ENCODE data around the gene NOP56.

The NOP56 gene

GRCh38 chr20:2703716-2704475, 51.5 kb downstream of the NOP56 start:
- no peak for DNase-seq (ENCODE audit: low read depth)

- no peak for DNase-seq (ENCODE audit: low read depth)
These were observed 53.7 kb downstream of the NOP56 start for GRCh38 chr20:2705931-2706645.

GRCh38 chr20:2706688-2707352, 54.4 kb downstream of the NOP56 start:
- DNase-seq (ENCODE audit: low read depth), result no peak

GRCh38 chr20:2707353-2708072, 55.1 kb downstream of the NOP56 start:
- DNase-seq (ENCODE audit: low read depth), result no peak

Measured in iris pigment epithelial cell (primary cell).